ENCODE data around the gene BTBD19.

BTBD19 gene

DNA sequence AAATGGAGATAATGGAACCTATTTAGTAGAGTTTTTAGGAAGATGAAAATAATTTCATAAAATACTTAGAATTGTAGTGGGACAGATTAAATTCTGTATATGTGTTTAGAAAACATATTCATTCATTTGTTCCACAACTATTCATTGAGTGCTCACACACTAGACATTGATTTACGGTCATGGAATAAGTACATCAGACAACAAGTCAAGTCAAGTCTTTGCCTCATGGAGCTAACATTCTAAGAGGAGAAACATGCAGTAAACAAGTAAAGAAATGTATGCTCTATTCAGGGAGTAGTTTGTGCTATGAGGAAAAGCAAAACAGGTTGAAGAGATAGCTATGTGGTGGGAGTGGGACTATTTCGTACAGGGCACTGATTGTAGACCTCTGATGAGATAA, 9.0 kb downstream of the BTBD19 start:
- DNase-seq (ENCODE audit: extremely low read depth, low read depth), result no peak
- no peak for TF ChIP-seq CTCF (IDR thresholded peaks at IDR 0.05; ENCODE audit: low read depth, low read length)

- DNase-seq (ENCODE audit: extremely low read depth, low read depth), result no peak
- no peak for TF ChIP-seq CTCF (IDR thresholded peaks at IDR 0.05; ENCODE audit: low read depth, low read length)
Measured at GRCh38 chr1:44817771-44818495, 9.6 kb downstream of the BTBD19 start.

- no peak for TF ChIP-seq CTCF (IDR thresholded peaks at IDR 0.05; ENCODE audit: low read depth, low read length)
- DNase-seq (ENCODE audit: extremely low read depth, low read depth), result no peak
Measured at GRCh38 chr1:44819196-44819607, 10.9 kb downstream of the BTBD19 start.

DNA sequence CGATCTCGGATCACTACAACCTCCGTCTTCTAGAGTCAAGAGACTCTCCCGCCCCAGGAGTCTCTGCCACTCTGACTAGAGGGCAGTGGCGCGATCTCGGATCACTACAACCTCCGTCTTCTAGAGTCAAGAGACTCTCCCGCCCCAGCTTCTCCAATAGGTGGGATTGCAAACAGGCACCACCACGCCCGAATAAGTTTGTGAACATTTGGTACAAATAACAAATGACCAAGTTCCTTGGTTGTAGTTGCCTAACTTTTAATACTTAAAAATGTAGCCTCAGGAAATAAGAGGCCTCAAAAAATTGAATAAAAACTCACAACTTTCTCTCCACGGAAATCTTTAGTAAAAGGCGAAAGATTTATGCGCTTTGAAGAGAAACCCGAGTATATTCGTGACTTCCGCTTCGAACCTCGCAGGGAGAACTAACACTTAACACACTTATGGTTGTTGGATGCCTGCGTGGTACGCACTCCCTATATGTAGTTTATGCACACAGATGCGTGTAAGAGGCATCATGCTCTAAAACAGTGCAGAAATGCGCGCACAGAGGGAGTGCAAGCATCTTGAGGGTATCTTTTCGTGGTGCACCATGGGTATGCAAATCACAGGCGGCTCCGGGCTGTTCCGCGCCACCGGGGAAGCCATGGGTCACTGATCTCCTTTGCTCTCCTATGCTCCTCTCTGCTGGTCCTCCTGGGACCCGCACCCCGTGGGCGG, 11.4 kb downstream of the BTBD19 start:
- peak; percentile 8 for TF ChIP-seq CTCF (IDR thresholded peaks at IDR 0.05; ENCODE audit: low read depth, low read length)
- peak; percentile 65 for DNase-seq (ENCODE audit: extremely low read depth, low read depth)

DNA sequence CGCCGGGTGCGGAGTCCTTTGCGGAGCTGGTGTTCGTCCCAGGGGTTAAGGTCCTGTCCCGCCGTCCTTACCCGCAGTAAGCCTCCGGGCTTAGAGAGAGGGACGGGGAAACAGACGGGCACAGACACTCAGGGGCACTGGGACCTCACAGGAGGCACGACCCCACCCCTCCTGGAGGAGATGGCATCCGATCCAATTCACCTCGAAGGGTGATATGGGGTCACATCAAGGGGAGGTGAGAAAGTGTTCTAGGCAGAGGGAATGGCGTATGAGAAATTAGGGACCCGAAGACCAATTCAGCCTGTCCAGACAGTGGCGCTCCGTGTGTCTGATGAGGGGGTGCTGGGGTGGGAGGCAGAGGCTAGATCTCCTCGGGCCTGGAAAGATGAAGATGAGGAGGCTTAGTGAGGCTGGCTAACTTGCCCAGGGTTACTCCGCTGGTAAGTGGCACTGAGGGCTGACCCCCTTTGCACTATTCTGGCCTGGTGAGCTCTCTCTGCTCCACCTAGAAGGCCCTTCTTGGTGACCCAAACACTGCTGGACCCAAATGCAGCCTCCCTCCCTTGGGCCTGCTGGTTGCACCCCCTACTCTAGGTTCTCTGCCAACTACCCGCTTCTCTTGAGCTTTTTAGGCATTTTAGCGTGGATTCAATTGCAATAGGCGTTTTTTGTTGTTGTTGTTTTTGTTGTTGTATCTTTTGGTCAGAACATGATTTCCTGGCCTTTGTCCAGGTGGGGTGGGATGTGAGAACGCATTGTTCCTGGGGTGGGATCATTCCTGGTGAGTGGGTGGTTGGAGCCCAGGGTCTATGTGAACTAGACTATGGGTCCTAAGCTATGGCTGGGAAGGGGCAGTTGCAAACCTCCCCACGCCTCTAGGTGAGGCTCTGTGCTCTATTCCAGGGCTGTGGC, 12.3 kb downstream of the BTBD19 start:
- TF ChIP-seq CTCF (IDR thresholded peaks at IDR 0.05; ENCODE audit: low read depth, low read length), result no peak
- DNase-seq (ENCODE audit: extremely low read depth, low read depth), result no peak

DNA sequence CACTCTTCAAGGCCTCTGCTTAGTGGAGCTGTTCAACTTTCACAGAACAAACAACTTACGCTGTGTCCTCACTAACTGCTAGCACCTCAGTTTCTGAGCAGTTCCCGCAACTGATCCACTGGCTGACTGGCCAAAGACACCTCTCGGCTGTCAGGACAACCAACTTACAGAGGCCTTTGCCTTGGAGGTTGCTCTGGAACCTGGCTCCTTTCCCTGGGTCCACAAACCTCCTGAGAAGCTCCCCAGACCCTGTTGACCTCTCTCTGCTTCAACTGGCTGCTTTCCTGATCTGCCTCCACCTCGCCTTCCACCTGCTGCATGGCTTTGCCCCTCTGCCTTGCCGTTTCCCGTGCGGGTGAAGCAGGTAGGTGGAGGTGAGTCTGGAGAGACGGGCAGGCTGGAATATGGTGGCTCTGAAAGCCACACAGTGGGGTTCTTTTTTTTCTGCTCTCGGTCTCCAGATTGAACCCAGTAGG, 13.0 kb downstream of the BTBD19 start:
- no peak for TF ChIP-seq CTCF (IDR thresholded peaks at IDR 0.05; ENCODE audit: low read depth, low read length)
- DNase-seq (ENCODE audit: extremely low read depth, low read depth), result no peak
